ENCODE results near the gene ARHGAP15. TPM values are rescaled to one million over a fixed set of nuclear protein-coding genes. Genes with fewer than 3 reads are reported as not detected.

ARHGAP15 gene
- total RNA-seq, 1 experiment from 2014 or later = 0.42 TPM

DNA sequence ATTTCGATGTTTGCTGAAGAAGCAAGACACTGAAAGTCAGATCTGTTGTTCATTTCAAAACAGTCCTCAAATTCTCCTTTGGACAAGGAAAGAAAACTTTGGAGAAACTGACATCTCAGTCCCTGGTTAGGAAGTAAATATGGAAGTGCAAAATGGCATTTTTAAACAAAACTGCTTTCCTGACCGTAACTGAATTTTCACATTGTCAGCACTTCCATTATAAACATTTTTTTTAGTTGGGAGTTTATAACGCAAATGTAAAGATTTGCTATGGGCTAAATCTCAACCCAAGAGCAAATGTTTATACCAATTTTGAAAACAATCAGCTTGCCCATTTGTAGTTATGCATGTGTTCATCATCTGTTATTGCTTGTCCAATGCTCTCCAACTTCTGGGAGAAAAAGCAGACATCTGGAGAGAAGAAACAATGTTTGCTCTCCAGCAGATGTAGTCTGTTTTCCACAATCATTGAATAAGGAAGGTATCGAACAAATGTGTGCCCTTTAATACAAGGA is 520.1 kb downstream of the ARHGAP15 start:
- H3K4me1 ChIP-seq (ENCODE audit: control insufficient read depth in 1 of 2, insufficient read depth in 2 of 2, low read length in 2 of 2) = no peaks in the 10 kb centered on the region
- no peak overlapping the region for H3K9ac ChIP-seq (ENCODE audit: low read length)
- H4K20me1 ChIP-seq (ENCODE audit: insufficient read depth) = no peaks in the 10 kb centered on the region
- ATAC-seq (no peak), DNase-seq (ENCODE audit: low read depth, low spot score) (no peak)
- H3K4me3 ChIP-seq (replicated peaks in 1 of 2; ENCODE audit: low read depth in 1 of 2, low read length in 2 of 2) = no peak overlapping the region
- no peaks in the 10 kb centered on the region for H3K27me3 ChIP-seq (ENCODE audit: insufficient read depth, low read length)
- no peaks in the 10 kb centered on the region for H3K36me3 ChIP-seq (ENCODE audit: control insufficient read depth in 1 of 2, insufficient read depth in 2 of 2, low read length in 2 of 2)
- H3K79me2 ChIP-seq (ENCODE audit: insufficient read depth, low read length) = no peaks in the 10 kb centered on the region
- RAD21 ChIA-PET (ENCODE audit: low non-redundant PET in 1 of 2, low total read pairs in 2 of 2, uncharacterized antibody in 2 of 2, unreplicated experiment in 2 of 2) = no interaction called here
- H3K4me2 ChIP-seq (ENCODE audit: low read length) = no peak overlapping the region
- no peak overlapping the region for H3K27ac ChIP-seq (ENCODE audit: low read depth, low read length)
- intact Hi-C loops (cut with micrococcal nuclease) = no loop called here
- no peaks in the 10 kb centered on the region for H3K9me3 ChIP-seq (ENCODE audit: control insufficient read depth in 1 of 2, insufficient read depth in 1 of 2, low read depth in 1 of 2, low read length in 2 of 2)
- no peak for TF ChIP-seq ZNF274 (IDR thresholded peaks at IDR 0.05; ENCODE audit: low read depth, low read length)
- TF ChIP-seq JUND (IDR thresholded peaks at IDR 0.05) = no peak
- no peak for TF ChIP-seq CEBPB (IDR thresholded peaks at IDR 0.05; ENCODE audit: low read depth)
- no peak for TF ChIP-seq POLR2AphosphoS5 (IDR thresholded peaks at IDR 0.05; ENCODE audit: low read depth, low read length)
- no peak for TF ChIP-seq EGR1 (IDR thresholded peaks at IDR 0.05; ENCODE audit: low read depth)
- TF ChIP-seq ATF3 (IDR thresholded peaks at IDR 0.05) = no peak
- no peak for TF ChIP-seq RAD21 (IDR thresholded peaks at IDR 0.05; ENCODE audit: low read depth)
- TF ChIP-seq ZFX (IDR thresholded peaks at IDR 0.05) = no peak
- TF ChIP-seq YY1 (IDR thresholded peaks at IDR 0.05; ENCODE audit: extremely low read depth, insufficient replicate concordance, low read depth, low read length) = no peak
- no peak for TF ChIP-seq MAX (IDR thresholded peaks at IDR 0.05)
- TF ChIP-seq REST (IDR thresholded peaks at IDR 0.05; ENCODE audit: low read depth) = no peak
- TF ChIP-seq SIN3A (IDR thresholded peaks at IDR 0.05; ENCODE audit: low read depth) = no peak
- TF ChIP-seq POLR2A (IDR thresholded peaks at IDR 0.05; ENCODE audit: borderline replicate concordance, extremely low read depth, insufficient read depth, insufficient read length) = no peak
- POLR2A ChIA-PET = no interaction called here
- H3K9me2 ChIP-seq (ENCODE audit: insufficient read depth) = no peaks in the 10 kb centered on the region
- no TSS peak for BruUV-seq (replicated peaks)
- H2AFZ ChIP-seq (ENCODE audit: low read depth, low read length, poor library complexity, severe bottlenecking) = no peak overlapping the region
- CTCF ChIA-PET = no interaction called here
